Measurements from ENCODE around the gene CAPN8.

Gene CAPN8

DNA sequence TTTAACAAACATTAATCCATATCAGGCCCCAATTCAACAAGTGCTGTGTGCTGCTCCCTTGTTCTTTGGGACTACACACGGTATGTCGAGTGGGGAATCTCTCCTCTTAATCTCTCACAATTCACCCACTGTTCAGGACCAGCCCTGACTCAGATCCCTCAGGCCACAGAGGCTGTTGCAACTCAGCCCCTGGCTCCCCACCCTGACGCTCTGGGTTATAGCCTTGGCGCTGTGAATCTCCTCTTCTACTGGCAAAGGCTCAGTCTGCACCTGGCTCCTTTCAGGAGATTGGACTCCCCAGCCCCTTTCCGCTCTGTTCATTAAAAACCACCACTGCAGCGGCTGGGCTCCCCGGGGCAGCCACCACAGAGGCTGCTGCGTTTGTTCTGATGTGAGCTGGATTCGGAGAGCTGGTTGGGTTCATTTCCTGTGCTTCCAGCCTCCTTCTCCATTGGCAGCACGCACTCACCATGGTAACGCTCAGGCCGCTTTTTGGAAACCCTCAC lies 13.0 kb downstream of the CAPN8 start:
- DNase-seq: no peak

DNA sequence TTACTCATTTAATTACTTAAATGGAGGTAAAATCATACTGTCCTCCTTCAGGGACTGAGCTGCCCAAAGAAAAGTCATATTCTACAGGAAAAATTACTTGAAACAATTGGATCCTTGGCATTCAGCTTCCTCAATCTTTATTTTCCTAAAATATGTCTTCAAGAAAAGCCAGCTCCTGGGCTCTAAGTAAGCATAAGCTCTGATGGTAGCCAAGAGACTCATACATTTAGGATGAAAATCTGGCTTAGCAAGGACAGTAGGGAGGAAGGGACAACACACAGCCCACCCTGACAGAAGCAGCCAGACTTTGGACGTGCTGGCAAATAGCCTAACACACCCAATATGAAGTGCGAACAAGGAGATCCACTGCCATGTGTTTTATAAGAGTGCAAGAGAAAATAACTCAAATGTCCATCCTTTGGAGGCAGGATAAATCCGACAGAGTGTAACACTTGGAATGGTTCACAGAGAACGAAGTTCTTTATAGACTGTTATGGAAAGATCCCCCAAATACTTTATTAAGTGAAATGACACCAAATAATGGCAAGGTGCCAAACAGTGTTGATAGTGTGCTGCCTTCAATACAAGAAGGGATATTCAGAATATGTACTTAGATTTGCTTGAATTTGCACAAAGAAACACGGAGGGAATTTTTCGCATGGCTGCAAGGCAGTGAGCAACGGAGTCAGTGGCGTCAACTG lies 14.1 kb downstream of the CAPN8 start:
- DNase-seq: no peak

DNA sequence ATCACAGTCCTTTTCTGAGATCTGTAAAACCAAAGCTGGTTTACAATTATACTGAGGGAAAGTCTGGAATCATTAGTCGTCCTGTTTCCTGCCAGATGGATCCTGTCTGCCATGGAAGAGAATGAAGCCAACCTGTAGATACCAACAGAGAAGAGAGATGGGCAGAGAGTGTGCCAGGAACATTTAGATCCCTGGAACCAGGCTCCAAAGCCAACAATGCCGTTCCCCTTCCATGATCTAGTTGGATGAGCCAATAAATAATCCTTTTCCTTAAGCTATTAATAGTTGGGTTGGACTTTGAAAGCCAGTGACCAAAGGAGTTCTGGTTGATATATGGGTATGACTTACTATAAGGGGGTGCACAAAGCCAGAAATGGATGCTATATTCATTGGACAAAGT lies 15.0 kb downstream of the CAPN8 start:
- no peak for DNase-seq

DNA sequence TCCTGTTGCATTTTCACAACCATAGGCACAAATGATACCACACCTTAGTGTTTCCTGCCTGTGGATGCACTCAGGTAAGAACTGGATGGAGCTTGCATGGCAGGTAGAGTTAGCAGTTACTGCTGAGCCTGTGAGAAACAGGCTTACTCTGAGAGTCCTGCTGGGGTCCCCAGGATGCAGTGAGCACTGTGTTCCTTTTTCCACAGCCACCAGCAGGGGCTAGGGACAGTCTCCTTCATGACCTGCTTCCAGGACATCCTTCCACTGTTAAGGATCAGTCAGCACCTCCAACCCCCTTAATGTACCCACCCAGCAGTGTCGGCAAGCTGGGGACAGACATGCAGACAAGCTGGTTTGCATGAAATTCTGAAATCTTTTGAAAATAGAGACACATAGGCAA lies 16.3 kb downstream of the CAPN8 start:
- no peak for DNase-seq

DNA sequence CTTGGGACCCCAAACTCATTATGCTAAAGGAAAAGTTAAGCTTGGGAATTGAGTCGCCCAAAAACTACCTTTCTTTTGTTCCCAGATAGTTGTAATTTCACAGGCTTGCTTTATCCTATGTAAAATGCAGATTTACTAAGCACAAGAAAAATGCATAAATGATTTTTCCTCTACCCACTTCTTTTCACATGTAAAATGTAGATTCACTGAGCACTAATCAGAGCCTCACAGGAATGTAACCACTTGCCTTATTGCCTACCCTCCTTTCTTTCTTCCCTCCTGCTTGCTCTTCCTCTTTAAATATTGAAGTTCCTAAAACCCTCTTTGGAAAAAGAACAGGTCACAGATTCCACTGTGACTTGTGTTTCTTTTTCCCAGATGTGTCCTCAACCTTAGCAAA lies 18.3 kb downstream of the CAPN8 start:
- DNase-seq: no peak

DNA sequence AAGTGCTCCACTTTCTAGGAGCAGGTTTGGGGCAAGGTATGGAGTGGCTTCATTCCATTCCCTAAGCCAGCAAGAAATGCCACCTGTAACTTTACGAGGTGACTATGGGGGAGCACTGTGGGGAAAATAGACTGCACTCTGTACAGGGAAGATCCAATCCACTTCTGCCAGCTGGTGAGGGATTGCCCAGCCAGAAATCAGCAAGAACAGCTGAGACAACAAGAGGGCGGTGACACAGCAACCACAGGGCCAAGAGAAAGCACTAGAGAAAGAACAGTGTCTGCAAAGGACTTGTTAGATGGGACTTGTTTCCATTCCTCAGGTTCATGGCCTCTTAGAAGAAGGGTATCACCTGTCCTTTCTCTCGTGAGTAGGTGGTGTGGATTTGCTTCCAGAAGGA lies 19.6 kb downstream of the CAPN8 start:
- DNase-seq: no peak

DNA sequence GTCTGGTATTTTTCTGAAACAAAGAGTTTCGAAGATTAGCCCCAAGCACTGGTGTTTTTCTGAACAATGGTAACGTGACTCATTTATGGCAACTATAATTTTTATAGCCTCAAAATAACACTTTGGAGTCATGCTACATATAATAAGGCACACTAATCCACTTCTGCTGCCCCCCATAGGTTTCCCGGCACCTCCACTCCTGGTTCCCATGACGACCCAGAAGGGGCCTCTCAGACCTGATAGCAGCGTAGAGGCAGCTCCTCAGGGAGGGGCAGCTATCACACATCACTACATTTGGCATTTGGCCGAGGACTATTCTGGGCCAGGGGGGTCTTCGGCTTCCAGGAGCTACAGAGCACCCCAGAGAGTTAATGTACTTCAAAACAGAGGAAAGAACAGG lies 23.3 kb downstream of the CAPN8 start:
- no peak for DNase-seq

DNA sequence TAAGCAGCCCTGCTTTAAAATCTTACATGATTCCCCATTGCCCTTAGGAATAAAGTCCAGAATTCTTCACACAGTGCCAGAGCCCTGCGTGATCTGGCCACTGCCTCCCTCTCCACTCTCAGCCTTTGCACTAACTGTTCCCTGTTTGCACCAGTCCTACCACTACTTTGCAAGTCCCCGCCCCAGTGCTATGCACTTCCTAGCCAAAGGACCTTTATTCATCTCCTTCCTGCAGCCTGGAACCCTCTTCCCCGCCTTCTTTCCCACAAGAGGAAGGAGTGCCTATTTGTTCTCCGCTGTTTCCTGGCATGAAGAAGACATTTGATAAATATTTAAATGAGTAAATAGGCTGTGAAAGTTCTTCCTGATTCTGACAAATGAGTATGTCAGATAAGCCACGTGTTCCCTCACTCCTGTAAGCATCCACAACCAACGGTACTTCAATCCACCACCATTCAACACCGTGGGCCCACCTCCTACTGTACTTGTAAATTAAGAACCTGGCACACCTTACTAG lies 23.9 kb downstream of the CAPN8 start:
- no peak for DNase-seq

DNA sequence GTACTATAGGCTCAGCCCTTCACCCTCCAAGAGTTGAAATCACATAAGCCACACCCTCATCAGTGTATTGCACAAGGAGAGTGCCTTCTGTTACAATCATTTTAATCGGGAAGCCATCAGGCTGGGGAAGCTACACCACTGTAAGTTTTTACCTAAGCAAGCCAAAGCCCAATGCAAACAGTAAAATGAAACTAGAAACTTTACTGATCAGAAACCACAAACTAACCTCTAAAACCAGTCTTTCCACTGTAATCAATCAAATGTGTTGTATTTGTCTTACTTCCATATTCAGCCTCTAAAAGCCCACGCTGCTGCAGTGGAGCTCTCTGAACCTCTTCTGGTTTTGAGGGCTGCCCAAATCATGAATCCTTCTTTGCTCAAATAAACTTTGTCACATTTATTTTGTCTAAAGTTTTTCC lies 26.2 kb downstream of the CAPN8 start:
- DNase-seq: no peak

DNA sequence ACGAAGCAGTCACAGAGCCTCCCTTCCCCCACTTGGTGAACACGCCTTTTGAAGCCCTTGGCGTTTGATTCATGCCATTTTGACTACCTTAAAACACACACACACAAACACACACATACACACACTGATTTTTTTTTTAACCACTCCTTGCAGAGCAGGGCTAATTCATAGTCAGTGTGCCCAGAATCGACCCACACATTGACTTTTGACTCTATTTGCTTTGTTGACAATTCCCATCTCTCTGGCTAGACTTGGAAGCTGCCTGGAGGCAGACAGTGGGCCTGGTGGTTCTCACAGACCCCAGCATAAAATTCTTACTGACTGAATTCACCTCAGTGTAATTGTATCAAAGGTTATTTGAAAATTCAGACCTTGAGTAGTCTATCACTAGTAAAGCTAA lies 30.3 kb downstream of the CAPN8 start:
- no peak for DNase-seq

DNA sequence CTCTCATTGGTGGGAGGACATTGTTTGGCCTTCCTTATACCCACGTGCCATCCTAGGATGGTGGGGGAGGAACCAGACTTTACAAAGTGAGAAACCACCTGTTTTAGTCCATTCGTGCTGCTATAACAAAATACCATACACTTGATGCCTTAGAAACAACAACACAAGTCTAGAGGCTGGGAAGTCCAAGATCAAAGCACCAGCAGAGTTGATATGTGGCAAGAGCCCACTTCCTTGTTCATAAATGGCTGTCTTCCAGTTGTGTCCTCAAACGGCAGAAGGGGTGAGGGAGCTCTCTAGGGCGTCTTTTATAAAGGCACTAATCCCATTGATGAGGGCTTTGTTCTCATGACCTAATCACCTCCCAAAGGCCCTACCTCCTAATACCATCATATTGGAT lies 31.1 kb downstream of the CAPN8 start:
- no peak for DNase-seq

DNA sequence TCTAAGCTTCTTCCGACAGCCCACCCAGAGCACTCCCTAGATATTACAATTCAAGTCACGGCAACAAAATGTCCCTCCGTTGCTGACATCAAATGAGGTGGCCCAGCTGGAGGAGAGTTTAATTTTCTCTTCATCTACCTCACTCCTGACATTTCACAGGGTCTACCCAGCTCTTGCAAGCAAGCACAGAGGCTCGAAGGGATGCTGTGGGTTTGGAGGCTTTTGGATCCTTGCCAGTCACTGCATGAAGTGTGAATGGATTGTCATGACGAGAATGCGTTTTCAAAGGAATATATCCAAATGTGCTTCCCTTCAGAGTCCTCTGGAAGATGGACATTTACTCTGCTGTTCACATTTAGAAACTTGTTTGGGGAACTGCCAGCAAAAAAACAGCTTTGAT lies 33.5 kb downstream of the CAPN8 start:
- no peak for DNase-seq

DNA sequence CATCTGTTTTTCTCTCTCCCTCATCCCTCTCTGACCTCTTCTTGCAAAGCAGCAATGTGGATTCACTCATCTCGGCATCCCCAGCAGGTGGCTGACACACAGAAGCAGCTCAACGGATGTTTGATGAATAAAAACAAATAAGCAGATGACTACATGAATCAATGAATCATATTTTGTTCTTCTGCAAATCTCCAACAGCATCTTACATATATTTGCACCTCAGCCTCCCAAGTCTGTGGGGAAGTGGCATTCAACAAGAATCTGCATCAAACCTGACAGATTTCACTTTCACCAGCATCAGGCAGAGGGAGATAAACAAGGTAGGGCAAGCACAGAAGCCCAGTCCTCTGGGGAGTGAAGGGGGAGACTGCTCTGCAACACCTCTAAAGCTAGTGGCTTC lies 34.0 kb downstream of the CAPN8 start:
- no peak for DNase-seq

DNA sequence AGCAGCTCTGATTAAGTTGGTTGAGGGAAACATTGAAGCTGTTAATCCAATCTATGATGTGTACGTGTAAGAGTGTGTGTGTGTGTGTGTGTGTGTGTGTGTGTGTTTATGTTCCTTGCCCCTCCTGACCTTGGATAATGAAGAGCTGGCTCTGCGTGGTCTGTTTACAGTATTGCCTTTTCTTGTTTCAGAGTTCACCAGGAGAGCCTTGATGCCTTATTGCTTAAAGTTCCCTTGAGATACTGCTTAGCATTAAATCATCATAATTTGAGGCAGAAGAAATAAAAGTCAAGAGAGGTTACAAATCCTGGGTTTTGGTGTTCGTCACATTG lies 36.4 kb downstream of the CAPN8 start:
- no peak for DNase-seq

DNA sequence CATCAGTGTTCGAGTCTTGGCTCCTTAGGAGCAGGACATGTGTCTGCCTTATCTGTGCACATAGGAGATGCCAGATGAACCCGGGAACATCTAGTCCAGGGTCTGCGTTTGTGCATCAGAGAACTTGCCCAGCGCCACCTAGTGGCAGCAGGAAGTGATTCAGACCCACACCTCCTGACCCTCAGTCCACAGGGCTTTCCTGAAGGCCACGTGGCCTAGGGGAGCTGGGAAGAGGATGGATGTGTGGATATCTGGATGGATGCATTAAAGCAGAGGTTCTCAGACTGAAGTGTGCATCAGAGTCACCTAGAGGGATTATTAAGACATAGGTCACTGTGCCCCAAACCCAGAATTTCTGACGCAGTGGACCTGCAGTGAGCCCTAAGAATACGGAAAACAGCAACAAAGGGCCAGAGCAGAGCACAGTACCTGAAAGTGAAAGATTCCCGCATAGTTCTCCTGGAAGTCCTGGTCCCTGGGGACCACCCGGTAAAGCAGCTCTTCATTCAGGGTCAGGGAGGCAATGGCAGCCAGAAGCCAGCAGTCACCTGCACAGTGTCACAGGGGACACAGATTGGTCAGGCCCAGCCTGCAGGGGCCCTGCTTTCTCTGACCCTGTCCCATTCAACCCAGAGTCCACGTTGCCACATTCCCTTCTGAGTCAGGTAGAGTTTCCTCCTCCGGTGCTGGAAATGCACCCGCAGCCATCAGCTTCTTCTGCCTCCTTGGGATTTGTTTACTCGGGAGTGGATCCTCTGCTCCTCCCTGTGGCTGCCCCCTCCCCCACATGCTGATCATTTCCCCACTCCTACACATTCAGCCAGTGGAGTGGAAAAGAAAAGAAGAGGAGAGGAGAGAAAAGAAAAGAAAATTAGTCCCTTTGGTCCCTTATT lies 37.0 kb downstream of the CAPN8 start:
- DNase-seq: peak; percentile 41 to 48

DNA sequence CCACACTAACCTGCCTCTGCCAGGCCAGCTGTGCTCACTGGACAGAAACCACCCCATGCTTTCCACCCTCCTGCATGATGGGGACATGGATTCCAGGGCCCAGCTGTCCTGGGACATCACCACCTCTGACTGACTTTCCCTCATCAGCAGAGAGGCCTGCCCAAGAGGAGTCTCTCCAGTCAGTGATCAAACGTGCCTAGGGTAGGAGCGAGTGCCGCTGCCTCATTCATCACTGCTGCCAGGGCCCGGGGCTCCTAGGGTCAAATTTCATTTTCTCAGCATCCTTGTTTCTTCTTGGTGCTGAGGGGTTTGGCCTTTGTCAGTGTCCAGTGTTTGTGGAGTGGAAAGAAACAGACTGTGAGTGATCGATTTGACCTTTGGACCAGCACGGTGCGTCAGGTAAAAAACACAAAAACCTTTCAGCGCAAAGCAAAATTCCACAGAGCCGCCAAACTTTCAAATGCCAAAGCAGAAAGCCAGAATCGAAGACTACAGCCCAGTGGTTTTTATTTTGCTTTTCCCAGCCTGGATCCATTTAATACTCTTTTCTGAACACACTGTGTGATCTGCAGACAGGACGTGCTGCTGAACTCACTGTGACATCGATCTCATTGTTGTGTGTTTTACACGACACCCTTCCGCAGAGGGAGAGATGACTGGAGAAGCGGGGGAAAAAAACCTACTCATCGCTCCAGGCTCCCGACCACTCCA lies 43.2 kb downstream of the CAPN8 start:
- DNase-seq: no peak

DNA sequence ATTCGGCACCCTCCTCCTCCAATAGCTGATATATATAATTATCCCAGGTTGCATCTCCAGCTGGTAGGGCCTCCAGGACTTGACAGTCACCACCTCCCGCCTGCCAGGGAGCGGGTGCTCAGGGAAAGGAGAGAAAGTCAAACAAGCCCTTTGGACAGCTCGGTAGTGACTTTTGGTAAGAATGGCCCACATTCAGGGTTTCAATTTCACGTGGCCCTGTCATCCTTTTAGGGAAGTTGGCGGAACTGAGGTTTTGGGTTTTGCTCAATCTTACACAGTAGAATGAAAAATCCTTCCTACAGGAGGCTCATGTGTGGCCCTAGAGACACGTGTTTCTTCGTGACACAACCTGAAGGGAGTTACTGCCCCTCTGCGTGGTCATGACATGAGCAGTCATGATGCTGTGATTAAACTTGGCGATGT lies 44.2 kb downstream of the CAPN8 start:
- no peak for DNase-seq

DNA sequence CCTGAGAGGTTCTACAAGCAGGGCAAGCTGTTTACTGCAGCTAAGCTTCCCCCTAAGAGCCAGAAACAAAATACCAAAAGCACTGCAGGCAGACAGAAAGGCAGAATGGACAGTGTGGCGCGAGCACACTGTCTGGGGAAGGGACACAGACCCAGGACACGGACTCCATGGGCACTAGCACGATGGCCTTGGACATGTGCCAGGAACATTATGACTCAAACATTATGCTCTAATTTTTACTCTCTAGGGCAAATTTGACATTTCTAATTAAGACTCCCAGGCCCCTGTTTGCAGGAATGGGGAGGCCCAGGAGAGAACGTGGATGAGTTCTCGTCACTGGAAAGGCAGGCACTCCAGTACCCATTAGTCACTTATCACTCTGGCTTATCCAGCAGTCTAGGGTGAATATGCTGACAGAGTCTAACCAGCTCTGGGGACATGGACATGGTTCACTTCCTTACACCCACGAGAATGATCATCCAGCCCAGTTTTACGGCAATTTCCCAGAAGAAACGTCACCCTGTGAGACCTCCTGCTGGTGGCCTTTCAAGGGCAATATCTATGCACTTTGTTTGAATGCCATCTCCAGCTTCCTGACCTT lies 45.1 kb downstream of the CAPN8 start:
- no peak for DNase-seq

DNA sequence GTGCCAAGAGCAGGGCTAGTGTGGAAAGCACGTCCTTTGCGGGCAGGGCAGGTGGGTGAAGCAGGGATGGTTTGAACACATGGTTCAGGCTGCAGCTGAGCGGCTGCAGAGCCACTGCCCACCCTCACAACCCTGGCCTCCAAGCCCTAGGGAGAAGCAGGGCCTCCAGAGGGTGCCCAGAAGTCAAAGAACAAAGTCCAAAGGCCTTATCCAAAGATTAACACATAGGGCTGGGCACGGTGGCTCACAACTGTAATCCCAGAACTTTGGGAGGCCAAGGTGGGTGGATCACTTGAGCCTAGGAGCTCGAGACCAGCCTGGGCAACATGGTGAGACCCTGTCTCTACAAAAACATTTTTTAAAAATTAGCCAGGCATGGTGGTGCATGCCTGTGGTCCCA lies 46.8 kb downstream of the CAPN8 start:
- no peak for DNase-seq

DNA sequence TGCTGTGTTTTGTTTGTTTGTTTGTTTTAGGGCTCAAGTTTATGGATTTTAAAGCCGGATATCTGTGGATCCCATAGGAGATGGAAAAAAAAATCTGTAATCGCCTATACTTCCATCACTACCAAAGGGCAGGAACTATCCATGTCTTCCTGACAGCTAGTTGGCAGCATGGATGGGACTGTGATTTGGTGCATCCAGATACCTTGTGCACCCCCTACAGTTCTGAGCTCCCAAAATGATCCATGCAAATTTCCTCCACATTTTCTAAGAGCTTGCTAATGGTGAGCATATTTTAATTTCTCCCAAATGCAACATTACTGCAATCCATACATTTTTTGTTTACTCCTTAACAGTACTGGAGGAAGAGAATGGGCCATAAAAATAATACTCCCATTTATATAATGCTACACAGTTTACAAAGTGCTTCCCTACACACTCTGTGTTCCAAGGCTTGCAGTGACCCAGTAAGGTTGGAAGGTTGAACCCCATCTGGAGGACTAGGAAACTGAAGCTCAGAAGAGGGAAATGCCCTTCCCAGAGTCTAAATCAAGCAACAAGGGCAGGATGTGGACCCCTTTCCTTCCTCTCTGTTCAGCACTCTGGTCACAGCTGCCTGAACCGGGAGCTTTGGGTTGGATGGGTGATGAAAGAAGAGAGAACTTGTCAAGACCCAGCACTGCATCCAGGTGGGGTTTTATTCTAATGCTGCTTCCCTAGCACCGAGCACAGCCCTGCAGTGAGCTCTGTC lies 48.0 kb downstream of the CAPN8 start:
- DNase-seq: no peak

DNA sequence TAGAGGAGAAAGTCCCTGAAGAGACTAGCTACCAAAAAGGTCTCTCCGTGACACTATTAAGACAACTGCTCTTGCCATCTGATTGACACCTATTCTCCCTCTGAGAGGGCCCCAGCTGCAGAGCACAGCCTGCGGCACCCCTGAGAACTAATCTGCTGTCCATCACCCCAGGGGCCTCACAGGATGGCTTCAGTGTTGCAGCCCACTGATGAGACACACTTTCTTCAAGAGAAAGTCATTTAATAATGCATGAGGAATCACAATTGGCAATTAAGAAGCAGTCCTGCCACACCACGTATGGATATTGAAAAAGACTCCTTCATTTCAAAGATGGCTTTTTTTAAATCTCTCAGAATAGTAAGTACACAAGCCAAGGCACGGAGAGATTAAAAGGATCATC lies 48.9 kb downstream of the CAPN8 start:
- no peak for DNase-seq

DNA sequence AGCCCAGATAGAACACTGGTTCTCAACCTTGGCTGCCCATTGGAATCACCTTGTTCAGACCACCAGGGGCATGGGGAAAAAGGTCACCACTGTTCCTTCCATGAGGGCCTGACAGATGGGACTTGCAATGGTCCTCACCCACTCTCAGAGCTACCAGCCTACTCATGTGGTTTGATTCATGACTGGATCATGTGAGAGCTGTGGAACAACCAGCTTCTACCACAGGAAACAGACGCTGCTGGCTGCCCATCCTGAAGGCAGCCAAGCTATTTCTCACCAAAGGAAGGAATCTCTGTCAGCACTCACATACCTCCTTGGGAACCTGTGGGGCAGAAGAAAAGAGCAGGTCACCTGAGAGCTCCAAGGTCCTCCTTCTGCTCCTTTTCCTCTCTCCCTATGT lies 53.6 kb downstream of the CAPN8 start:
- DNase-seq: no peak

All from stimulated activated CD4-positive, alpha-beta T cell treated with anti-CD3 and anti-CD28 coated beads, Interleukin-2, amount 100 ng/mL, for 48 hours (primary cell).